GM18511 (cell line): ENCODE measurements around the gene ZFPM1.

Source experiments
- ATAC-seq: cut with Tn5 transposase; IDR thresholded peaks from one replicate; pipeline ENCODE4 v1.9.1; 2021; ENCODE audit warnings: mild to moderate bottlenecking, moderate library complexity; ENCODE audit not compliant: unreplicated experiment

Gene ZFPM1

DNA sequence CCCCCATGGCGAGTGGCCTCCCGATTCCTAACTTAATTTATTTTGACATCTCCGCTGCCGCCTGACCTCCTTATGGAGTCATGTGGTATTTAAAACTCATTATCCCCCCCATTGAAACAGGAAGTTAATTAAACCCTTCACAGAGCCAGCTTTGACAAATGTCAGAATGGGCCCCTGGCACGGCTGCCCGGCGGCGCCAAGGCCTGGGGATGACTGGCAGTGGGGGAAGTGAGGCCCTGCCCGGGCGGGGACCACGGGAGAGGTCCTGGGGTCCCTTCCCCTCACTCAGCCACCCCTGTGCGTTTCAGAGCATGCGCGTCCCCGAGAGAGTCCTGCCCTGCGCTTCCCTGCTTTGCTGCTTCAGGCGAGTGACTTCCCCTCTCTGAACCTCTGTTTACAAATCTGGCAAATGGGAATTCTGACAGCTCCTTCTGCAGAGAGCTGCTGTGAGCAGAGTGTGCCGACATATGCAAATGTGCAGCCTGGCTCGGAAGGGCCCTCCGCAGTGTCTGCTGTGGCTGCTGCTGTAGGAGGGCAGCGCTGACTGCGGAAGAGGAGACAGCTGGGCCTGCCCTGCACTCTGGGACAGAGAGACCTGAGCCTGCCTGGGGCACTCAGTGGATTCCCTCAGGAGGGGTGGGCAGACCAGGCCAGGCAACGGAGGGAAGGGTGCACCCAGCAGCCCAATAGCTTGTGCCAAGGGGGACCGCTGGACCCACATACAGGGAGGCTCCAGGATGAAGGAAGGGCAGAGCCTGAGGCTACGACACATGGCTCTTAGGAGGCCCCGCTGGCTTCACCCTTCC is 4.4 kb upstream of the ZFPM1 start:
- no peak for ATAC-seq

DNA sequence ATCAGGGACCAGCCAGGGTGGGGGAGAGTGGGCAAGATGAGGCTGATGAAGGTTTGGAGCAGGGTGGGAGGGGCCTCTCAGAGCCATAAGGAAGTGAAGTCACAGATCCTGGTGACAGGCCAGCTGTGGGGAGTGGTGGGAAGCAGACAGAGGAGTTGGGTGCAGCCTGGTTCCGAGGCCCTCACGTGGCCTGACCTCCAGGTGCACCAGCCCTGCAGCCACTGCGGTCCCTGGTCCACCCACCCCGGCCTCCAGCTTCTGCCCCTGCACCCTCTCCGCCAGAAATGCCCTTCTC is 3.9 kb upstream of the ZFPM1 start:
- no peak for ATAC-seq

DNA sequence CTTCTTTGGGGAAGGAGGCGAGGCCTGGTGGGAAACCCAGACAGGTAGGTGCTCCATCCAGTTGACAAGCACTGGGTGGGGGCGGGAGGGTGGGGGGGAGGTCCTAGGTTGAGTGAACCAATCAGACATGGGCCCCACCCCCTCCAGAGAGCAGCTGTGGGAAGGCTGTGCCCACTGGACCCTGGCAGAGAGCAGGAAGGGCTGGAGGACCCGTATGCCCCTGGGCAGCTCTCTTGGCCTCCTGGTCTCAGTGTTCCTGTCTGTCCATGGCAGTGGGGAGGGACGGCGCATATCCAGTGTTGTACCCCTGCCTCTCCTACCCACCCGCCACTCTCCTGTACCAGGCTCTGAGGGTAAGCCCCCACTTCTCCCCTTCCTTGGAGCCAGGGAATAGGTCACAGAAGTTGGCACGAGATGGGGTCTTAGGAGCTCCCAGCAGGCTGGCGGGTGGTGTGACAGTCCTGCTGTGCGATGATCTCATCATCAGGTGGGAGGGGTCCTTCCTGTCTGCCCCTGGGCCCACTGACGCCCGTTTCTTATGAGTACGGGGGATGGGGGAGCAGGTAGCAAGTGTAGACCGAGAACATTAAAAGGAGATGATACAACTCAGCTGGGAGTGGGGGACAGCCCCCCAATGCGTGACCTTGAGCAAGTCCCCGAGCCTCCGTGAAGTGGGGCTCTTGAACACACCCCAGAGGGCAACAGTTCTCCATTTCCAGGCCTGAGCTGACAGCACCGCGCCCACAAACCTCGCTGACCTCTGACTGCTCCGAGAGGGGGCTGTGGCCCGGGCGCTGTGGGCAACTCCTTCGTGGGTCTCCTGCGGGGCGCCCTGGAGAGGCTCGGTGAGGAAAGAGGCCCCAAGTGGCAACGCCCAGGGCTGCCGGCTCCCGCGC is 1.2 kb upstream of the ZFPM1 start:
- ATAC-seq = no peak

DNA sequence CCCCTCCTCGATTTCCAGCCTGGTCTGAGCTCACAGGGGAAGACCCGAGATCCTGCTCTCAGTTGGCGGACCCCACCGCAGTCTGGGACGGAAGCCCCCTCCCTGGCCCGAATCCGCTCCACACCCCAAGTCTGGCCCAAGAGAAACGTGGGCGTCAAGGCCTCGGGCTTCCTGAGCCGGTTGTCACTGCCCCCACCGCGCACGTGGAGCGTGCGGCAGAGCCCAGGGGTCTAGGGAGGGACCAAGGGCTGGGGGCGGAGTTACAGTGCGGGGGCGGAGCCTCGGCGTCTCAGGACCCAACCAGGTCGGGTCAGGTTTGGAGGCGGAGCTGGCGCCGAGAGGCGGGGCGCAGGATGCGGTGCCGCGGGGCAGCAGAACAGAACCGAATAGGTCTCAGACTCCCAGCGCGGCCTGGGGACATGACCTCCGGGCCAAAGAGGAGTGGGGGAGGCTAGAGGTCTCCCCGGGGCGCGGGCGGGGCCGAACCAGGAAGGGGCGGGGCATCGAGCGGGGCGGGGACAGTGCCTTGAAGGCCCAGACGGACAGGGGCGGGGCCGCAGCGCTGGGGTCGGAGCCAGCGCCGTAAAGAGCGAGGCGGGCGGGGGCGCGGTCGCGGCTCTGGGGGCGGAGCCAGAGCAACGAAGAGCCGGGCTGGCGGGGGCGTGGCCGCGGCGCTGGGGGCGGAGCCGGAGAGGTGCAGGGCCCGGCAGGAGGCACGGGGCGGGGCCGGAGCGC is 431 bp upstream of the ZFPM1 start:
- ATAC-seq = peak; percentile 53

DNA sequence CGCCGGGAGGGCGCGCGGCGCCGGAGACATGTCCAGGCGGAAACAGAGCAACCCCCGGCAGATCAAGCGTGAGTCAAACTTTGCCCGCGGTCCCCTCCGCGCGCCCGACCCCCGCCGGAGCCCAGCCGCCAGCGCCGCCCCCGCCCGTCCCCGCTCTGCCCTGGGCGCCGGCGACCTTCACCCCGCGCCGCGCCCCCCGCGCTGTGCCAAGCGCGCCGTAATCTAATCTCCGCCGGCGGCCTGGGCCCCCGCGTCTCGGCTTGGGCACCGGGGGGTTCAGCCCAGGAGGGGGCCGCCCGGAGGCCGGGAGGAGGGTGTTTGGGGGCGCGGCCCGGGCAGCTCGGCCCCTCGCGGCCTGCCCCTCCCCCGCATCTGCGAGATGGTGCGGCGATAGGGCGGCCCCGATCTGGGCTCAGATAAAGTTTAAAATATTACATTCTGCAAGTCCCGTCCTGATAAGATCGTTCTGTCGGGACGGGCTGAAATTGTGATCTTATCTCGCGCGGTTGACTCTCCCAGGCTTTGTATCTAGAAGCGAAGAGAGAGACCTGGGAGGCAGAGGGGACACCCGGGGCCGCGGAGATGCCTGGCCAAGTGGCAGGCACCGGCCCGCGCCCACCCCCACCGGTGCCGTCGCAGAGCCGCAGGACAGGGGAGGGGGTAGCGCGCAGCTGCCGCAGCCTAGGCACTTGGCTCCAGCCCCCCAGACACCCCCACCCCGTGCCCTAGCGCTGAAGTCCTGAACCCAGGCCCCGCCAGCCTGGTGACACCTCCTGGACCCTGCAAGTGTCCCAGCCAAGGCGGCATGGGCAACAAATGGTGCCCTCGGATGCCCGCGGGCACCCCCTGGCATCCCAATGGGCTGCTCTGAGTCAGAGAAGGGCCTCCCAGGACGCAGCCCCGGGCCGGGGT is 787 bp downstream of the ZFPM1 start:
- no peak for ATAC-seq

DNA sequence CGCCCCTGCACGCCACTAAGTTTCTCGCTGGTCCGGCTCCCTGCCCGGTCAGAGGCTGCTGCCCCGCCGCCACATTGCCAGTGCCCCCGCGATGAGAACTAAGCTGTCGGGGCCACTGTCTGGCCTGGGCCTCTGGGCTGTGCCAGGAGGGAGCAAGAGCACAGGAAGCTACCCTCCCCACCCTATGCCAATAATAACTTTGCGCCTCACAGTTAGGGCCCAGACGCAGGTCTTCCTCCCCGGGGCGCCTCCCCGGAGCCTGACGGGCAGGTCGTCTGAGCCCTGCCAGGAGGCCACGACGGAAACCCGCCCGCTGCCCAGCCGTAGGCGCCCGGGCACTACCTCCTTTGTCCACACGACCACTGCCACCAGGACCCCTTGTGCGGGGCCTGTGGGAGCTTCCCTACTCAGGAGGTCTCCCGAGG is 1.5 kb downstream of the ZFPM1 start:
- no peak for ATAC-seq

DNA sequence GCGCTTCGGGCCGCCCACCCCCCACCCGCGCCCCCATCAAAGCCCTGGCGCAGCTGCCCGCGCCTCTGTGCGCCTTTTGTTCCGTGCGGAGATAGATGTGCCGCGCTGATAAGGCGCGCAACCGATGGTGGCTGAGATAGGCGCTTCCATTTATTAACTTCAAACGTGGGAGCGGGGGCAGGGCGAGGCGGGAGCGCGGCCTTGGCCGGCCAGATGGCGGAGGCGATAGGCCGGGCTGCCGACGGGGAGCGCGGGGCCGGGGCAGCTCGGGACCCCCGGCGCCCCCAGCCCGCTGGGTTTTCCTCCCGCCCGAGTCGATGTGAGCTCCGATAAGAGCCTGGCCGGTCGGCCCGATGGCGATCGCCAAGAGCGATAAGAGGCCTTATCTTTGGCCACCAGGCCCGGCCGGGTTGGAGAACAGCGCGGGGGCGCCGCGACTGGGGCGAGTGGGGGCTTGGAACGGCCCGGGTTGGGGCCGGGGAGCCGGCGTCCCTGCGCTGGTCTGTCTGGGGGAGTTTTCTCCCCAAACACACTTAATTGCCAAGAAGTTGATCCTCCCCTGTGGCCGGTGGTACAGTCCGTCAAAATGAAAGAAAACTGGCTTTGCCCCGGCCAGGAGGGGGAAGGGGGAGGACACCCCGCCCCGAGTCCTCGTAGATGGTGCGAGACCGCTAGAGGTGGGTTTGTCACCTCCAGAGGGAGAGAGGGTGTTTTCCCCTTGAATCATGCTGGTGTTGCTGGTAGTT is 2.7 kb downstream of the ZFPM1 start:
- ATAC-seq = peak; percentile 37

DNA sequence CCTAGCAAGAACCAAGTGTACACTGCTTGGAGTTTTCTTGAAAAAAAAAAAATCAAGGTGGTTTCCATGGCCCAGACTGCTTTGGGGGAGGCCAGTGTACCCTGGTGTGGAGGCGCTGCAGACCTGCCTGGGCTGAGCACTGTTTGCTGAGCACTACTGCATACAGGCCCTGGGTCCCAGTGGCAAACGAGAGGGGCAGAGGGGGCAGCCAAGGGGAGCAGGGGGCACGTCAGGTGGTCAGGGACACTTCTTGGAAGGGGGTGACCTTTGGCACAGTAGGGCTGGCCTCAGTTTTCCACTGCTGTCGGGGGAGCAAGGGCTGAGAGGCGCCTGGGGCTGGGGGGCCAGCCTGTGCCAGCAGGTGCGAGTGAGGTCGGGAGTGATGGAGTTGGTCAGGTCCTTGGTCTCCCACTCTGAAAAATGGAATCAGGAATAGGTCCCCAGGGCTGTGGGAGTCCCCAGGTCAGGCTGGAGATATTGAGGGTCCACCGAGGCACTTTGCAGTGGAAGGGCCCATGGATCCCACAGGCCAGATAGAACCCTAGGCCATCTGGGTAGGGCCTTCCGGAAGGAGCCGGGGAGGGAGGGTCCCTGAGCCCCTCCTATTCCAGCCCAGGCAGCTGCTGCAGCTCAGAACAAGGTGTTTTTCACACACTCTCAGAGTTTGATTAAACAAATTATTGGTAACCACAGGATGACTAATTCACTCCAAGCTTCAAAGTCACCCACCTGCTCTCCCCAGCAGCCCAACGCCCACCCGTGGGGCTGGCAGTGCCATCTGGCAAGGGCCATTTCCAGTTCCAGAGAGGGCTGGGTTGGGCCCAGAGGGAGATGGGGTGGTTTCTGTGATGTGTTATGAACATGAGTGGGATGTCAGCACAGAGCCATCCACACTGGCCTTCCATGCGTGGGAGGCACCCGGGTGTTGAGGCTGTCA is 3.5 kb downstream of the ZFPM1 start:
- ATAC-seq = no peak

DNA sequence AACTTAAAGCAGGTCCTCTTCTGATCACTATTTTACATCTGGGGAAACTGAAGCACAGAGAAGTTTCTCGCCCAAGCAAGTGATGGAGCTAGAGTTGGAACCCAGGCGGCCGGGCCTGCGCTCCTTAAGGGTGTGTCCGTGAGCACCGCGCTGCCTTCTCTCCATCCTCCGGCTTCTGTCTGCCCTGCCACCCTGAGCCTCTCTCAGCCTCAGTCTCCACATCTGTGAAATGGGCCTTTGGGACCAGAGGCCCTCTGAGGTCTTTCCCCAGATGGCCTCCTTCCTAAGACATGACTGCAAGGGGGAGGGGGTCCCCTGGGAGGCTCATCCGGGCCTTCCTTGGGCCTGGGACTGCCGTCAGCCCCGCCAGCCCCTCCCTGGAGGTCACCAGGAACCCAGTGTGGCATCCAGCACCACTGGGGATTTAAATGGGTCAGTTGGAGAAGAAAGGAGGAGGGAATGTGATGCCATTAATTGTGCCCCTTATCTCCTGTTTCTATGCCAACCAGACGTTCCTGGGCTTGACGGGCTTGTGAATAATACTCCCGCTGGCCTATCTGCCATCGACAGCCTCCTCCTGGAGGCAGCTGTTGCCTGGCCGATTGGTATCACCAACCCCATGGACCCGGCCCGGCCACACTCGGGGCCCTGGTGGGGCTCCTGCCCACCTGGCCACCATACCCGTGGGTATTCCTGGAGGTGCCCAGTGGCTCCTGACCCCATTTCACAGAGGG is 5.1 kb downstream of the ZFPM1 start:
- ATAC-seq = no peak

DNA sequence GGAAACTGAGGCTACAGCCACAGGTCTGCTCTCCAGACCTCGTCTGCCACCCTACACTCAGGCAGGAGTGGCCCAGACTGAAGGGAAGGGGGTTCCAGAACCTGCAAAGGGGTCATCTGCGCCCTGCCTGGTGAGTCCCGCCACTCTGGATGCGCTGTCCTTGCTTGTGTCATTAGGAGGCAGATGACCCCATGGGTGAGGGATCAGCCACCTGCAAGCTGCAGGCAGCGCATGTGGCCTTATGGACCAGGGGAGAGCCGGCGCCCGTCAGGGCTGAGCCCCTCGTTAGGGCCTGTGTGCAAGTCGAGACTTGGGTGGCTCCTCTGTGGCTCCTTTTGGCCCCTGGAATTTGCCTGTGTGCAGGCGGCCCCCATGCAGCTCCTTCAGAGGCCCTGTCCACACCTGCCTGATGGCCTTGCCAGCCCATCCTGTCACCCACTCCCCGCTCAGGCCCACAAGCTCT is 5.7 kb downstream of the ZFPM1 start:
- ATAC-seq = no peak

DNA sequence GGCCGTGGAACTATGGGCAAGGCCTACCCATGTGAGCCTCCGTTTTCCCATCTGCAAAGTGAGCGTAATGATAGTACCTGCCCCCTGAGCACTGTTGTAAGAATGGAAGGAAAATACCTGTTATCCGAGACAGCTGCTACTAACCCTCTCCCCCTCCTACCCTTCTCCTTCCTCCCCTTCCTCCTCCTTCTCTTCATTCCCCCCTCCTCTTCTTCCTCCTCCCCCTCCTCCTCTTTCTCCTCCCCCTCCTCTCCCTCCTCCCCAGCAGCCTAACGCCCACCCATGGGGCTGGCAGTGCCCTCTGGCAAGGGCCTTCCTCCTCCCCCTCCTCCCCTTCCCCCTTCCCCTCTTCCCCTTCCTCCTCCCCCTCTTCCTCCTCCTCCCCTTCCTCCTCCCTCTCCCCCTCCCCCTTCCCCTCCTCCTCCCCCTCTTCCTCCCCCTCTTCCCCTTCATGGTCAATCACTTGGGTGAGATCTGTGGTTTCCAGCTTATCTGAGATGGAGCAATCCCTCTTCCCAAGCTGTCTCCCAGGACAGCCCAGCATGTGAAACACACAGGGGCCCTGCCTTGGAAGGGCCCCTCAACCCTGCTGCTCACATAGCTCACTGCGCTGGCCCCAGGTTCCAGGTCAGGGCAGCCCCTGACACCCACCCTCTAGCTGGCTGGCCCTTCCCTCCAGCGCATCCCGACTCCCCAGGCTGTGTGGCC is 6.4 kb downstream of the ZFPM1 start:
- no peak for ATAC-seq

DNA sequence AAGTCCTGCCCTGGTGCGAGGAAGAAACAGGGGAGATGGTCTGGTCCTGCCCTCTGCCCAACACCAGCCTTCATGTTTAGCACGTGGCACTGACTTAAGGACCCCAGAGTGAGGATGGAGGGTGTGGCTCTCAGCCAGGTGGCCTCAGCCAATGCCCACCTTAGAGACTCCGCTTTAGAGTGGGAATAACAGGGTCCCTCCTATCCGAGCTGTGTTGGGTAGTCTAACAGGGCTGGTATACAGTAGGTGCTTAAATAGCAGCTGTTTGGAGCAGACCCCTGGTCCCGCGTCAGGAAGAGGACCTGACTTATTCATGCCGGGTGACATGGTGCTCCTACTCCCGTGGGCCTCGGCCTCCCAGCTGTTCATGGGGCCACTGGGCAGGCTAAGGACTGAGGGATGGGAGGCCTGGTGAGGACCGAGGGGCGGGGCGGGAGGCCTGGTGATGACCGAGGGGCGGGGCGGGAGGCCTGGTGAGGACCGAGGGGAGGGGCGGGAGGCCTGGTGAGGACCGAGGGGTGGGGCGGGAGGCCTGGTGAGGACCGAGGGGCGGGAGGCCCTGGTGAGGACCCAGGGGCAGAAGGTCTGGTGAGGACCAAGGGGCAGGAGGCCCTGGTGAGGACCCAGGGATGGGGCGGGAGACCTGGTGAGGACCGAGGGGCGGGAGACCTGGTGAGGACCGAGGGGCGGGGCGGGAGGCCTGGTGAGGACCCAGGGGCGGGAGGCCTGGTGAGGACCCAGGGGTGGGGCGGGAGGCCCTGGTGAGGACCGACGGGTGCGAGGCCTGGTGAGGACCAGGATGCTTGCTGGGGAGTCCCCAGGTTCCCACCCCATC is 7.6 kb downstream of the ZFPM1 start:
- no peak for ATAC-seq

DNA sequence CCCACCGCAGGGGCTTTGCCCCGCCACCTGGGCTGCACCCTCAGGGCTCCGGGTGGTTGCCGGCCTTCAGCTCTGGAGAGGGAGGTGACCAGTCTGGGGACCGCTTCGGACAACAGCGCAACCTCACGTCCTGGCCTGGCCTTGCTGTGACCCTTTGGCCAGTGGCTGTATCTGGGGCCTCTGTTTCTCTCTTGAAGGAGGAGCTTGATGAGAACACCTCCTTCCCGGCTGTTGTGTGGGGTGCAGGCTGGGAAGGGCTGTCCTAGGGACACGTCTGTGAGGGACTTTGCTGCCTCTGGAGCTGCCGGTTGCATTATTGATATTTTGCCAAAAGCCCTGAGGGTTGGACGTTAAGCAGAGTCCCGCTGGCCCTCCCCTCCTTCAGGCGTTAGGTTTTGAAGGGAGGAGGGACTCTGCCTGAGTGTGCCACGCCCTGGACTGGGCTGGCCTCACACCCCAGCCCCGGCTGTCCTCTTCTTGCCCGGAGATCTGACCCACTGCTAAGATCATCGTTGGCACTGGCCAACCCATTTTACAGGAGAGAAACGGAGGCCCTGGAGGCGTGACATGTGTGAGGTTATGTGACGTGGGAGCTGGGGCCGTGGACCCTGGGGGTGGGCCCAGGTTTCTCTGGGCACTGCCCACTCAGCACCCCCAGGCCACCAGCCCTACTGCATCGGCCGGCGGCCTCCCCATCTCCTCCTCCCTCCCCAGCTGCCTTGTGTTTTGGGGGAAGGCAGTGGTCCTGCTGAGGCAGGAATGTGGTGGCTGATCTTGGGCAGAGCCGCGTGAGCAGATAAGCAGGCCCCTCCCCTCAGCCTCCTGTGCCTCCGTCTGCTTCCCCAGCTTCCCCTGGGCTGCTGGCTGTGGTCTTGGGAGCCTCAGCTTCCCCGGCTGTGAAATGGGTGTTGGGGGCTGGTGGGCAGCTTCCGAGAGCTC is 8.5 kb downstream of the ZFPM1 start:
- no peak for ATAC-seq

DNA sequence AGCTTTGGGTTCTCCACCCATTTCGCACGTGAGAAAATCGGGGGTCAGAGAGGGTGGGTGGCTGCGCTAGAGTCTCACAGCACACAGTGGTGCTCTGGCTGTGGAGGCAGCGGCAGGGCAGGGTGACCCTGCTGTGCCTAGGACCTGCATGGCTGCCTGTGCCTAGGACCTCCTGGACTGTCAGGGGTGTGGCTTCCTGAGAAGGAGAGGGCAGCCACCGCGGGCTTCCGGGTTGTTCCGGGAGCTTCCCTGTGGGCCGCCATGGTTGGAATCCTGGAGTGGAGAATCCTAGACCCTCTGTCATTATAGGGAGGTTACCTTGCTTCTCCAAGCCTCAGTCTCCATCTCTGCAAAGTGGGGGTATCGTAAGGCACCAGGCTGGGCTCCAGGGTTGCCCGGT is 9.3 kb downstream of the ZFPM1 start:
- no peak for ATAC-seq

DNA sequence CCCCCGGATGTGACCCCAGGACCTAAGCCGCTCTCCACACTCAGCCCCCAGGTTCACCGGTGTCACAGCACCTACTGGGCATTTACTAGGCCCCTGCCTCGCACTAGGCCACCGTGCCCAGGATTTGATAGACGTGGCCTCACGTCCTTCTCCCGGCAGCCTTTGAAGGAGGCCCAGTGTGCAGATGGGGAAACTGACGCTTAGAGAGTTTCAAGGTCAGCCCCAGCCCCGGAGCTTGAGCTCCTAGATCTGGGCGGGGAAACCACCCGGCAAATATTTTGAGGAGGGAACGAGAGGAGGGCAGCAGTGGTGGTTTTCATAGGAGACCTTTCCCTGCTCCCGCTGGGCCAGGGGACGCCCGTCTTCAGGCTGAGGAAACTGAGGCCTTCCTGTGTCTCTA is 10.3 kb downstream of the ZFPM1 start:
- no peak for ATAC-seq
